Forelimb muscle (tissue), 1 donor: ENCODE data around the gene ARHGAP1. TPM values are rescaled to one million over a fixed set of nuclear protein-coding genes. Genes with fewer than 3 reads are reported as not detected.

Source experiments
- DNase-seq: peaks from one replicate; pipeline ENCODE4 v3.0.0-alpha.2; 2013; ENCODE audit warnings: low read depth
- polyA plus RNA-seq: library from polyadenylated mRNA; unstranded; fragments of 120-200 nt; gene quantifications from one replicate; pipeline ENCODE4 v1.2.1, GENCODE V29; 2013; ENCODE audit not compliant: insufficient read length

Gene ARHGAP1
- polyA plus RNA-seq, result 33.8 TPM

DNA sequence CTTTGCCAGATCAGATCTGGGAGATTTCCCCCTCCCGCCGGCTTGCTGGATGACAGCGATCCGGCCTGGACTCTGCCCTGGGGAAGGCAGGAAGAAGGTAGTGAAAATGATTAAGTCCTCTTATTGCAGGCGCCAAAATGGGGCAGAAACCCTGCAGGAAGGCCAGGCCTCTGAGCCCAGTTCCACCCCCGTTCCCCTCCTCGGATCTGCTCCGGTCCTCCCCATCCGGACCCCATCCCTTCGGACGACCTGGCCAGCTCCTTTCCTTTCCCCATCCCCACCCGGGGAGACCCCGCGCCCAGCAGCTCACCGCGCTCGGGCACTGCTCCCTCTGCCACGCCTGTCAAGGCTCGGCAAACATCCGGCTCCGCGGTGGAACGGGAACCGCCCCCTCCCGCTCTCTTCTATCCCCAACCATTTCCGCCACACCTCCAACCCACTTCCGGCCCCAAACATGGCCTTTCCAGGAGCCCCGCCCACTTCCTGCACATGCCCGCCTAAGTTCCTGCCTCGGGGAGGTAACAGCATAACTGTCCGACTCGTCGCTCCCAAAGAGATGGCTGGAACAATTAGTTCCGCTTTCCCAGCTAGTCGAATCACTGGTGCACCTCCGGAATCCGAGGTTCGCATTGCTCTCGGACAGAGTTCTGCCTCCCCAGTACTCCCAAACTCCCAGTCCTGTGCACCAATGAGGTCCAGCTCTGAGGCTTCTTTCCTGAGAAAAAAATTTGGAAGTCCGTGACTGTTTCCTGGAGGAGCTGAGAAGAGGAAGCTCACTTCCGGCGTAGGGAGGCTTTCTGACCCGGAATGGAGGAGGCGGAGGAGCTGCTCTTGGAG lies at the start of gene ARHGAP1, which contains the start of gene ZNF408:
TSS of gene ARHGAP1 (minus strand) at position 379 of the 837 bp plus-strand sequence. CDS start 4,512 bp downstream, outside the sequence.
TSS of gene ZNF408 (plus strand) at position 791 of the 837 bp plus-strand sequence. CDS start at position 808, 17 bp downstream.
- peak; percentile 90 for DNase-seq

DNA sequence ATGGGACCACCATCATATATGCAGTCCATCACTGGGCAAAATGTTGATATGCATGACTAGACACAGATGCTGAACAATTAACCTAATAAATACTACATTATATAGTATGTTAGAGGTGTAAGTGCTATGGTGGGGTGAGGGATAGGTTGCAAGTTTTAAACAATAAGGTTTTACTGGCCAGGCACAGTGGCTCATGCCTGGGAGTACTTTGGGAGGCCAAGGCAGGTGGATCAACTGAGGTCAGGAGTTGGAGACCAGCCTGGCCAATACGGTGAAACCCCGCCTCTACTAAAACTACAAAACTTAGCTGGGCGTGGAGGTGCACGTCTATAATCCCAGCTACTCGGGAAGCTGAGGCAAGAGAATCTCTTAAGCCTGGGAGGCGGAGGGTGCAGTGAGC lies 46.7 kb upstream of the ARHGAP1 start:
- no peak for DNase-seq

DNA sequence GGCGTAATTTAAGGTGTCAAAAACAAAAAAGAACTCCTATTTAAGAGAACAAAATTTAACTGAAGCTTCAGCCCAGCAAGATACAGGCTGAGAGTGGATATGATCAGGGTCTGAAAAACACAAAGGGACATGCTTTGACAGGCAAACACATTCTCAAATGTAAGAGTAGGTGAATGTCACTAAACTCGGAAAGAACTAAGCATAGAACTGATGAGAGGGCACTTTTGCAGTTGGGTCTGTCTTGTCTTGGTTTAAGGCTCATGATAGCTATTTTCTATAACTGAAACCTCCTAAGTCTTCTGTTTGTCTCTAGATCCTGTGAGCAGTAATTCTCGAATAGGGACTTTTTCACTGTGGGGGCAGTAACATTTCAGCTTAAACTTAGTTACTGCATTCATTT lies 45.6 kb upstream of the ARHGAP1 start:
- DNase-seq, result no peak

DNA sequence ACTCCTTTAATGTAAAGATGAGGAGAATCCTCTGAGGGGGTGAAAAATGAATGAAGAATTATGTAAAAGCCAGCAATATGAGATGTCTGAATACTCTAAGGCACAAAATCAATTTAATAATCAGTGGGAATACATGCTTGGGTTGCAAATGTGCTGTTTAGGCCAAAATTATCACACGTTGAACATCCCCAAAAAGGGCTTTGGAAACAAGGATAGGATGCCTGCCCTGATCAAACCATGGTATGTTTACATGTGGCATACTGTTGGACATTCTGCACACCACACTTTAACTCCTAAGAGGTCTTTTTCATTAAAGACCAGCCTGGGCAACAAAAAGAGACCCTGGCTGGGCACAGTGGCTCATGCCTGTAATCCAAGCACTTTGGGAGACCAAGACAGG lies 44.9 kb upstream of the ARHGAP1 start:
- DNase-seq, result no peak

DNA sequence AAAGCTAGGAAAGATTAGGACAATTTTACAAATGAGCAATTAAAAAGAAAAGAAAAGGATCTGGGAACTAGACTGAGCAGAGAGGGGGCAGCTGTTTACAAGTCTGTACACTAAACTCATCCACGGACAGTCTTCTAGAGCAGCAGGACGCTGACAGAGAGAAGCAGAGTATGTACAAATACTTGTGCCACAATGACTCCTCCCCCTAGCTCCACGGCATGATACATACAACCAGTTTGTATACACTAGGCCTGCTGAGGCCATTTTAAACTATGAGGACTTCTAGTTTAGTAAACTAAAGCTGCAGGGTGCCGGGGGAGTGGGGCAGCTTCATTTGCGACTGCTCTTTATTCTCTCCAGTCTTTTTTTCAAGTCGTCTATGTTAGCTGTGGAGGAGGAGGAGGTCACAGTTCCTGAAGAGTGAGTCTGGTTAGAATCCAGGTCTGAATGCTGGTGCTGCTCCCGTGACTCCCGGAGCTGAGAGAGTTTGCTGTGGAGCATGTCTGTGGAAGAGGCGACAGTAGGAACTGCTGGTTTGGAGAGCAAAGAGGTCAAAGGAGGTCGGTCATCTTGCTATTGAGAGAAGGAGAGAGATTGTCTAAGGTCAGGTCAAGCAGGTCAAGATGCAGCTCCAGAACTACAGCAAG lies 43.4 kb upstream of the ARHGAP1 start:
- DNase-seq, result no peak

DNA sequence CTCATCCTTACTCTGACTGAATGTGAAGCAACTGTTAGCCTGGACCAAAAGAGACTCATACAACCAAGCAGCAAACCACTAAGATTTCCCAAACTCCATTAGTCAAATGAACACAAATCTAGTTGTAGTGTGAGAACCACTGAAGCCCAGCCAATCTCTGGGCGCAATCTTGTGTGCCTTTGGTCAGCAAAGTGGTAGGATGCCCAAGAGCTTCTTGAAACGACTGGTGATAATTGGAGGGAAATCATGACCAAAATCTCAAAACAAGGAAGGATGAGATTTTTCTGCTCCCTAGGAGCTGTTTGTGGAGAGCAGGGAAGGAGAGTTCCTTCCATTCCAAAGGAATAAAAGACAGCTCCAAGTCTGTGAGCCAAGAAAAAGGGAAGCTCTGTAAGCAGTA lies 42.6 kb upstream of the ARHGAP1 start:
- DNase-seq, result no peak

DNA sequence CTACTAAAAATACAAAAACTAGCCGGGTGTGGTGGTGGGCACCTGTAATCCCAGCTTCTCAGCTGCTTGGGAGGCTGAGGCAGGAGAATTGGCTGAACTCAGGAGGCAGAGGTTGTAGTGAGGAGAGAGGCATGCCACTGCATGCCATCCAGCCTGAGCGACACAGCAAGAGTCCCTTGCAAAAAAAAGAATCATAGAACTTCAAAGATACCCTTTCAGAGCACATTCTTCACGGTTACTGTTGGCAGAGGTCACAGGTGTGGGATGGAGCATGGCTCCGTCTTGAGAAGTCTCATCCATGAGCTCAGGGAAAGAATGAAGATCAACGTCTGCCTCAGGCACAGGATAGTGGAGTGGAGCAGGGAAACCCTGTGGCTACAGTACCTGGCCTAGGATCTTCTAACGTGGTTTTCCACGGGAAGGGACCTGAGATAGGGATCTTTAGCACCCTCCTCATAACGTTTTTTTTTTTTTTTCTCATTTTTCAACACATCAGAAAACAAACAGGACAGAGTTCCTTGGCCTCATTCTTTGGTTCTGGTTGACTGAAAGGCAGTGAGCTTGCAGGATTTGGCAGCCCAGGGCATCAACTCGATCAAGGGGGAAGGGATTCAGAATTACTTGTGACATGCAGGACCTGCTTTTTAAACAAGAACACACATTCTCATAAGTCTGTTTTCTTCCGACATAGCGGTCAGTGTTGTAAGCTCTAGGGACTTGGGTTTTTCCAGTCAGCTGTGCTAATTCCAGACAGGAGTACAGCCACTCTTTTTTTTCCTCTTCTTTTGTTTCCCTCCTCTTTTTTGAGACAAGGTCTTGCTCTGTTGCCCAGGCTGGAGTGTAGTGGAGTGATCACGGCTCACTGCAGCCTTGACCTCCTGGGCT lies 41.4 kb upstream of the ARHGAP1 start:
- DNase-seq, result no peak

DNA sequence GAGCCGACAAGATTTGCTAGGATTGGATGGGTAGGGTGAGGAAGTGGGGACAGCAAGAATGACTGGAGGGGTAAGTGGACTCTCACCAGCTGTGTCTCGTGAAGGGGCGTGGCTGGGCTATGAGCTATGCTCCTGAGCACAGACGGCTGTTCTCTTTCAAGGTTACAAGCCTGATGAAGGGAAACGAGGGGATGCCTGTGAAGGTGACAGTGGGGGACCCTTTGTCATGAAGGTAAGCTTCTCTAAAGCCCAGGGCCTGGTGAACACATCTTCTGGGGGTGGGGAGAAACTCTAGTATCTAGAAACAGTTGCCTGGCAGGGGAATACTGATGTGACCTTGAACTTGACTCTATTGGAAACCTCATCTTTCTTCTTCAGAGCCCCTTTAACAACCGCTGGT lies 38.5 kb upstream of the ARHGAP1 start:
- DNase-seq, result no peak

DNA sequence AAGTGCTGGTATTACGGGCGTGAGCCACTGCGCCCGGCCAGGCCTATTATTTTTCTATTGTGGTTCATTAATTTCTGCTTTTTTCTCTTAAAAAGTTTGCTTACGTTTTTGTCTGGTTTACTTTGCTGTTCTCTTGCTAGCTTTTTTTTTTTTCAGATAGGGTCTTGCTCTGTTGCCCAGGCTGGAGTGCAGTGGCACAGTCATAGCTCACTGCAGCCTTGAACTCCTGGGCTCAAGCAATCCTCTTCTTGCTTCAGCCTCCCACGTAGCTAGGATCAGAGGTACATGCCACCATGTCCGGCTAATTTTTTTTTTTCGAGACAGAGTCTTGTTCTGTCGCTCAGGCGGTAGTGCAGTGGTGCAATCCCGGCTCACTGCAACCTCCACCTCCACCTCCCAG lies 37.3 kb upstream of the ARHGAP1 start:
- no peak for DNase-seq

DNA sequence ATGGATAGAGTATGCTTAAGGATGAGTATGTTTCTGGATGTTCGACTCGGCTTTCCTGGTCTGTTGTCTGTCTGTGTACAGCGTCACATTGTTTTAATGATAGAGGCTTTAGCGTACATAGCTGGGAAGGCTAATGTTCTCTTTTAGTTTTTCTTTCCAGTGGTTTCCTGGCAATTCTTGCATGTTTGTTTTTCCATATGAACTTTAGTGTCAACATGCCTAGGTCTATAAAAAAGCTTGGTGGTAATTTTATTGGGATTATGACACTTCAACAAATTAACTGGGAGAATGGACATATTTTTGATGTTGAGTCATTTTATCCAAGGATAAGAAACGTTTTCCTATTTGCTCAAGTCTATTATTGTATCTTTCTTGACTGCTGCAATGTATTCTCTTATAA lies 36.2 kb upstream of the ARHGAP1 start:
- no peak for DNase-seq

DNA sequence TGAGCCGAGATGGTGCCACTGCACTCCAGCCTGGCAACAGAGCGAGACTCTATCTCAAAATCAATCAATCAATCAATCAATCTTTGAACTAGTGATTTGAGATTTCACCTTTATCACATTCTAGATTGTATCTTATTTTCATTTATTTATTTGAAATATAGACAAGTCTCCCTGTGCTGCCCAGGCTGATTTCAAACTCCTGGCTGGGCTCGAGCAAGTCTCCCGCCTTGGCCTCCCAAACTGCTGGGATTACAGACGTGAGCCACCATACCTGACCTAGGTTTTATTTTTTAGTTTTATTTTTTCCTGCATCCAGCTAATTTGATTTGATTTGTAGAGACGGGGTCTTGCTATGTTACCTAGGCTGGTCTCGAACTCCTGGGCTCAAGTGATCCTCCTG lies 35.7 kb upstream of the ARHGAP1 start:
- DNase-seq, result no peak

DNA sequence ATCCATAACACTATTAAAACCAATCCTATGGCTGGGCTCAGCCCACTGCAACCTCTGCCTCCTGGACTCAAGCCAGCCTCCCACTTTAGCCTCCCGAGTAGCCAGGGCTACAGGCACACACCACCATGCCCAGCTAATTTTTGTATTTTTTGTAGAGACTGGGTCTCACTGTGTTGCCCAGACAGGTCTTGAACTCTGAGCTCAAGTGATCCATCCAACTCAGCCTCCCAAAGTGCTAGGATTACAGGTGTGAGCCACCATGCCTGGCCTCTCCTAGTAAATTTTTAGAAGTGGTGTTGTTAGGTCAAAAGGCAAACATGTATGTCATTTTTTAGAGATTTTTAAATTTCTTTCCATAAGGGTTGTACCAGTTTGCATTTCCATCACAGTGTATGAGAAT lies 32.8 kb upstream of the ARHGAP1 start:
- no peak for DNase-seq

DNA sequence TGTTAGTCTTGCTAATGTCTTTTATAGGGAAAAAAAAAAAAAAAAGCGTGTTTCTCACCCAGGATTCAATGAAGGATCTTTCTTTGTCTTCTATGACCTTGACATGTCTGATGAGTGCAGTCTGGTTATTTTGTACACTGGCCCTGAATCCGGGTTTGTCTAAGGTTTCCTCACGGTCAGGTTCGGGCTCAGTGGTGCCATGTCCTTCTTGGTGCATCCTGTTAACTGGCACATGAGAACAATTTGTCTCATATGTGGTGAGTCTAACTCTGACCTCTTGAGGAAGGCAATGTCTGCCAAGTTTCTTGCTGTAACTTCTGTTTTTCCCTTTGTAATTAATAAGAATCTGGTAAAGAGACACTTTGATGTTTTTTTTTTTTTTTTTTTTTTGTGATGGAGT lies 31.1 kb upstream of the ARHGAP1 start:
- DNase-seq, result no peak

DNA sequence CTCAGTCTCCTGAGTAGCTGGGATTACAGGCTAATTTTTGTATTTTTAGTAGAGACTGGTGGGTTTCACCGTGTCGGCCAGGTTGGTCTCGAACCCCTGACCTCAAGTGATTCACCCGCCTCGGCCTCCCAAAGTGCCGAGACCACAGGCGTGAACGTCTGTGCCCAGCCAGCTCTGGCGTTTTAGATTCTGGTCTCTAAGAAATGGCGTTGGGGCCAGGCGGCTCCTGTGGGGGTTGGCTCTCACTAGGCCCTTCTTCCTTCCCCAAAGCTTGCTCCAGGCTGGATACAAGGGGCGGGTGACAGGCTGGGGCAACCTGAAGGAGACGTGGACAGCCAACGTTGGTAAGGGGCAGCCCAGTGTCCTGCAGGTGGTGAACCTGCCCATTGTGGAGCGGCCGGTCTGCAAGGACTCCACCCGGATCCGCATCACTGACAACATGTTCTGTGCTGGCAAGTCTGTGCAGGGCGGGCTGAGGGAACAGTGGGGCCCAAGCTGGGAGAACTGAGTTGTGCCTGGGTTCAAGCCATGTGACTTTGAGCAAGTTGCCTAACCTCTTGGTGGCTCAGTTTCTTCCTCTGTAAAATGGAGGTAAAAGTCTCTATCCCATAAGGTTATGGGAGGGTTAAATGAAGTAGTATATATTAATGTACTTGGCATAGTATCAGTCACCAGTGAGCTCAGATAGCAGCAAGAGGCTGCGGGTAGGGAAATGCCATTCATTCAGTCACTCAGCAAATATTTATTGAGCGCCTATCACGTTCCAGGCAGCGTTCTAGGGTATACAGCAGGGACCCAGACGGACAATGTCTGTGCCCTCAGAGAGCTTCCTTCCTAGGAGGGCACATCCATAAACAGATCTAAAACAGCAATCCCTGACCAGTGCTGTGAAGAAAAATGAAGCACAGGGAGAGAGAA lies 28.9 kb upstream of the ARHGAP1 start:
- no peak for DNase-seq

DNA sequence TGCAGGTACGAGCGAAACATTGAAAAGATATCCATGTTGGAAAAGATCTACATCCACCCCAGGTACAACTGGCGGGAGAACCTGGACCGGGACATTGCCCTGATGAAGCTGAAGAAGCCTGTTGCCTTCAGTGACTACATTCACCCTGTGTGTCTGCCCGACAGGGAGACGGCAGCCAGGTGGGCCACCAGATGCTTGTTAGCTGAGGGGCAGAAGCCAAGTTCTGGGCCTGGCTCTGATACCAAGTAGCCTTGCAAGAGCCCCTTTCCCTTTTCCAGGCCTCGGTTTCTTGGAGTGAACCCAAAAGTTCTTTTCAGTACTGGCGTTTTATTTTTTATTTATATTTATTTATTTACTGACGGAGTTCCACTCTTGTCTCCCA lies 28.2 kb upstream of the ARHGAP1 start:
- no peak for DNase-seq

DNA sequence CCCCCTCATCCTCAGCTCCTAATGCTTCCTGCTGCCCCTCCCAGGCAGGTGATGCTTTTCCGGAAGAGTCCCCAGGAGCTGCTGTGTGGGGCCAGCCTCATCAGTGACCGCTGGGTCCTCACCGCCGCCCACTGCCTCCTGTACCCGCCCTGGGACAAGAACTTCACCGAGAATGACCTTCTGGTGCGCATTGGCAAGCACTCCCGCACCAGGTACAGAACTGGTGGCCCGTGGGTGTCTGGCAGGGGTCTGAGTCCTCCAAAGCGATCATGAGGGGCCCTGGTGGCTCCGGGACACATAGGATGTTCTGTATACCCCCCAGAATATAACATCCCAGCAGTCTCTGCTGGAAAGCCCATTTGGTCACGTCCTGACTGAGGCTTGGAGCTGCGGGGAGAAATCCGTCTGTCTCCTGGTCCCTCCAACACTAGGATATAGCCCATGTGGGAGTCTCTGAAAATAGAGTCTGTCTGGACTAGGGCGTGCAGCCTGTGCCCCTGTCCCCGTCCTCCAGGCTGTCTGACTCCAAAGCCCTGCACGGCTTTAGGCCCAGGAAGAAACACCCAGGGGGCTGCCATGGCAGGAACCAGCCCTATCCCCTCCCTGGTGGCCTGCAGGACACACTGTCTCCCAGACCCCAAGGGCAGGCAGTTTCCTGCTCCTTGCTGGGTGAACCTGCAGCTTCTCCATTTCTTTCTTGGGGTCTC lies 27.7 kb upstream of the ARHGAP1 start:
- DNase-seq, result no peak

DNA sequence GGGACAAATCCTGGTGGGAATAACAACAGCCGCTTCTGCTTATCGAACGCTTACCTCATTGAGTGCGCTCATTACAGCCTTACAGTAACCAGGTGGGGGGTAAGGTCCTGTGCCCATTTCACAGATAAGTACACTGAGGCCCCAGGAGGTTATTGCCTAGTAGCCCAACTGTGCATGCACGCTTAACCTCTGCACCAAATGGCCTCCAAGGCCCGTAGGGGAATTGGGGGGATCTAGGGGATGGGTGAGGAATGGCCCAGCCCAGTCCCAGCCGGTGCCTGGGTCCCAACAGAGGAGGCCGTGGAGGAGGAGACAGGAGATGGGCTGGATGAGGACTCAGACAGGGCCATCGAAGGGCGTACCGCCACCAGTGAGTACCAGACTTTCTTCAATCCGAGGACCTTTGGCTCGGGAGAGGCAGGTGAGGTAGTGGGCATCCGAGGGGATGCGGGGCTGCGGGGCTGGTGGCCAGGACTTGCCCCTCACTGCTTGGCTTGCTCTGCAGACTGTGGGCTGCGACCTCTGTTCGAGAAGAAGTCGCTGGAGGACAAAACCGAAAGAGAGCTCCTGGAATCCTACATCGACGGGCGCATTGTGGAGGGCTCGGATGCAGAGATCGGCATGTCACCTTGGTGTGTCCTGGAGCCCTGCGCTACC lies 25.9 kb upstream of the ARHGAP1 start:
- DNase-seq, result no peak

DNA sequence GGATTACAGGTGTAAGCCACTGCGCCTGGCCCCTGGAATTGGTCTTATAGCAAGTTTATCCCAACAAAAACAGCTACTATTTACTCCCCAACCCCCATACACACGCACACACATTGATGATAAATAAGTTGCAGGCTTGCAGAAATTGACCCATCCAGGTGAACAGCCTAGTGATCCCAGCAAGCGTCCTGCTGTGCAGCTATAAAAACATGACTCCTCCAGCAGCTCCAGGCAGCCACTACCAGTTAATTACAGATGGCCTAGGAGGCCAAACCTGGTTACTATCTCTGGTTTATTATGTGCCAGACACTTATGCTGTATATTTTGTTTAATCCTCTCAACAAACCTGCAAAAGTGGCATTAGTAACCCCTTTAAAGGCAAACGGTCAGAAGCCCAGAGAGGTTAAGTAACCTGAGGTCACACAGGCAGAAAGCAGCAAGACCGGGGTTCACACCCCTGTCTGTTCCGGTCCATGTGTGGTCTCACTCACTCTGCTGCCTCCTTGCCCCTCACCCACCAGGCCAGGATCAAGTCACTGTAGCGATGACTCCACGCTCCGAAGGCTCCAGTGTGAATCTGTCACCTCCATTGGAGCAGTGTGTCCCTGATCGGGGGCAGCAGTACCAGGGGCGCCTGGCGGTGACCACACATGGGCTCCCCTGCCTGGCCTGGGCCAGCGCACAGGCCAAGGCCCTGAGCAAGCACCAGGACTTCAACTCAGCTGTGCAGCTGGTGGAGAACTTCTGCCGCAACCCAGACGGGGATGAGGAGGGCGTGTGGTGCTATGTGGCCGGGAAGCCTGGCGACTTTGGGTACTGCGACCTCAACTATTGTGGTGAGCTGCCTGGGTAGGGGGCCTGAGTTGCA lies 25.2 kb upstream of the ARHGAP1 start:
- DNase-seq, result no peak

DNA sequence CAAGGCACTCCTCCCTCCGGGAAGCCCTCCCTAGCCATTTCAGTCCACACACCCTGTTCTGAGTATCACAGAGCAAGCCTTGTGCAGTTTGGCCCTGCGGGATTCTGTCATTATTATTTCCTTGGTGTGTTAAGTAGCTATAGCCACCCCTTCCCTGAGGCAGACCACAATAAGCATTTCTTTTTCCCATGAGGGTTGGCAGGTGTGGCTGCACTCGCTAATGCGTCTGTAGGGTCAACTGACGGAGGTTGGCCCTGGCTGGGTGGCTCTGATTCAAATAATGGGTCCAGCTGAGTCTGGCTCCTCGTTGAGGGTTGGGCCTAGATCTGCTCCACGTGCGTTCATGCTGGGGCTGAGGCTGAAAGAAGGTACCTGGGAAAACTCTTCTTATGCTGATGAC lies 23.7 kb upstream of the ARHGAP1 start:
- DNase-seq, result no peak
